B cell (primary cell): Measurements from ENCODE around the gene MAFB. TPM values are rescaled to one million over a fixed set of nuclear protein-coding genes. Genes with fewer than 3 reads are reported as not detected.

Experiments used
- ATAC-seq: fragments of 200-7000 bp; cut with Tn5 transposase; one replicate; pipeline ENCODE4 v1.10.0; 2021; ENCODE audit warnings: low read depth, mild to moderate bottlenecking, moderate number of reproducible peaks, moderate library complexity
- CTCF ChIA-PET: fragments of 350-600 bp; sonication (Branson Sonifier 250); formaldehyde crosslinking; loops from one replicate; lab custom pipeline; 2021; ENCODE audit warnings: antibody characterized with exemption, inconsistent platforms; lab: Charles Lee
- POLR2A ChIA-PET: fragments of 350-600 bp; sonication (Branson Sonifier 250); formaldehyde crosslinking; loops from one replicate; lab custom pipeline; 2021; ENCODE audit warnings: antibody characterized with exemption; lab: Charles Lee
- DNase-seq: peaks from one replicate; pipeline ENCODE4 v3.0.0; 2013
- H2AFZ ChIP-seq: 2 replicates; pipeline ENCODE4 v1.6.1; 2012; ENCODE audit warnings: mild to moderate bottlenecking, low read depth, low read length; ENCODE audit not compliant: insufficient read depth, poor library complexity, severe bottlenecking
- H3K27ac ChIP-seq, 2 donors: 1 replicate in 1 of 2; 2 replicates in 1 of 2; pipeline ENCODE4 v1.5.1; 2012 to 2013; ENCODE audit warnings: low read length in 2 of 2, mild to moderate bottlenecking in 2 of 2, moderate library complexity in 1 of 2
- H3K27me3 ChIP-seq, 4 experiments: fragments of 200-600 bp in 1 of 4; sonication (generic) in 1 of 4; replicated peaks in 1 of 4; 1 replicate in 2 of 4; 2 replicates in 2 of 4; pipeline versions ENCODE4 v1.6.1 to v1.7.0; 2013 to 2016; ENCODE audit warnings: low read length in 3 of 4, mild to moderate bottlenecking in 2 of 4, mixed read lengths in 1 of 4, moderate library complexity in 1 of 4; ENCODE audit not compliant: insufficient read depth in 4 of 4, control insufficient read depth in 3 of 4; ENCODE audit errors: control extremely low read depth in 1 of 4
- H3K36me3 ChIP-seq, 2 experiments: replicated peaks in 1 of 2; 1 replicate in 1 of 2; 2 replicates in 1 of 2; pipeline versions ENCODE4 v1.6.1 to v1.7.1; 2013; ENCODE audit warnings: low read length in 1 of 2; ENCODE audit not compliant: insufficient read depth in 2 of 2, control insufficient read depth in 1 of 2; ENCODE audit errors: control extremely low read depth in 1 of 2, extremely low read depth in 1 of 2
- H3K4me1 ChIP-seq, 2 donors: fragments of 200-600 bp in 1 of 2; sonication (generic) in 1 of 2; 1 replicate in 1 of 2; 2 replicates in 1 of 2; pipeline versions ENCODE4 v1.5.1 to v1.6.1; 2013 to 2017; ENCODE audit warnings: low read length in 2 of 2; ENCODE audit not compliant: control insufficient read depth in 2 of 2, insufficient read depth in 2 of 2
- H3K4me2 ChIP-seq: replicated peaks from 2 replicates; pipeline ENCODE3; 2012; ENCODE audit warnings: mild to moderate bottlenecking, low read depth, low read length; ENCODE audit not compliant: poor library complexity, severe bottlenecking
- H3K4me3 ChIP-seq, 5 experiments: fragments of 200-600 bp in 1 of 5; sonication (generic) in 1 of 5; 1 replicate in 3 of 5; 2 replicates in 2 of 5; pipeline versions ENCODE4 v1.5.1 to v1.7.0; 2011 to 2016; ENCODE audit warnings: low read length in 4 of 5, mild to moderate bottlenecking in 4 of 5, low read depth in 2 of 5, control low read depth in 1 of 5, moderate library complexity in 1 of 5; ENCODE audit not compliant: insufficient read depth in 1 of 5; ENCODE audit errors: control extremely low read depth in 1 of 5, extremely low read depth in 1 of 5
- H3K79me2 ChIP-seq: fragments of 200-600 bp; sonication (generic); one replicate; pipeline ENCODE4 v1.6.0; 2016; ENCODE audit warnings: low read length; ENCODE audit not compliant: control insufficient read depth, insufficient read depth
- H3K9ac ChIP-seq: fragments of 200-600 bp; sonication (generic); 2 replicates; pipeline ENCODE4 v1.6.1; 2017; ENCODE audit warnings: mild to moderate bottlenecking, low read length, moderate library complexity
- H3K9me3 ChIP-seq, 3 donors: one replicate each; pipeline versions ENCODE4 v1.6.1 to v1.7.1; 2013; ENCODE audit warnings: low read length in 2 of 3; ENCODE audit not compliant: control insufficient read depth in 2 of 3, insufficient read depth in 1 of 3; ENCODE audit errors: control extremely low read depth in 1 of 3
- H4K20me1 ChIP-seq: 2 replicates; pipeline ENCODE4 v1.6.0; 2012; ENCODE audit warnings: mild to moderate bottlenecking, low read length; ENCODE audit not compliant: insufficient read depth, control insufficient read depth, poor library complexity, severe bottlenecking
- H3K27ac Mint-ChIP-seq: one replicate; pipeline ENCODE4 v1.8.0; 2021; ENCODE audit warnings: mixed read lengths
- H3K27me3 Mint-ChIP-seq: one replicate; pipeline ENCODE4 v1.8.0; 2021; ENCODE audit warnings: mixed read lengths
- H3K4me1 Mint-ChIP-seq: one replicate; pipeline ENCODE4 v1.8.0; 2021; ENCODE audit warnings: mixed read lengths
- H3K4me3 Mint-ChIP-seq: one replicate; pipeline ENCODE4 v1.8.0; 2021; ENCODE audit warnings: mixed read lengths
- H3K9me3 Mint-ChIP-seq: one replicate; pipeline ENCODE4 v1.8.0; 2022; ENCODE audit warnings: mixed read lengths; ENCODE audit not compliant: insufficient read depth
- CTCF ChIP-seq: fragments of 200-600 bp; IDR thresholded peaks from one replicate; pipeline ENCODE4 v1.8.0; 2022; ENCODE audit warnings: antibody characterized with exemption, mild to moderate bottlenecking
- EZH2 ChIP-seq: IDR thresholded peaks from 2 replicates; pipeline ENCODE4 v1.6.1; 2012; ENCODE audit warnings: borderline replicate concordance, low read depth, mild to moderate bottlenecking, moderate library complexity, low read length; ENCODE audit not compliant: insufficient read depth, poor library complexity, severe bottlenecking
- WGBS: methylation state at CpG from one replicate; pipeline ENCODE4 v1.1.5; 2013; ENCODE audit warnings: missing lambda C conversion rate; ENCODE audit not compliant: insufficient coverage; 5-methylcytosine and 5-hydroxymethylcytosine counted together
- intact Hi-C: fragments of 100-400 bp; cut with micrococcal nuclease; formaldehyde crosslinking; loops from one replicate; pipeline ENCODE4 v1.10.0; 2022
- polyA plus RNA-seq: library from polyadenylated mRNA; depleted of rRNA; stranded (reverse); fragments of >200 nt; gene quantifications from 2 replicates; pipeline ENCODE4 v1.2.3, GENCODE V29; 2012
- total RNA-seq, 2 donors: library from RNA; stranded (reverse); fragments of 120-200 nt in 1 of 2; gene quantifications; 1 replicate in 1 of 2; 2 replicates in 1 of 2; pipeline versions ENCODE4 v1.2.3 to v1.2.4, GENCODE V29; 2013 to 2022

Gene MAFB
- total and polyA plus RNA-seq, 2 donors (not counting 1 experiment from before 2014, with no cell fraction given): 1.6 to 1.8 TPM

- H4K20me1 ChIP-seq: no peaks in the 10 kb centered on the region
- H3K27me3 ChIP-seq: no peaks in the 10 kb centered on the region
- Mint-ChIP-seq H3K9me3 (no peaks in the 10 kb centered on the region), H3K27ac (no peak overlapping the region), H3K4me3 (no peak overlapping the region), H3K27me3 (peaks cover 7% of the 10 kb centered on the region), H3K4me1 (no peaks in the 10 kb centered on the region)
- no peaks in the 10 kb centered on the region for H3K9me3 ChIP-seq
- no peaks in the 10 kb centered on the region for H3K36me3 ChIP-seq
- H3K9ac ChIP-seq: no peak overlapping the region
- no peak overlapping the region for H3K4me3 ChIP-seq
- H3K4me1 ChIP-seq: no peaks in the 10 kb centered on the region
- no peak overlapping the region for H3K4me2 ChIP-seq
- TF ChIP-seq EZH2: no peak
- TF ChIP-seq CTCF: no peak
- H3K79me2 ChIP-seq: no peaks in the 10 kb centered on the region
- no peak overlapping the region for H3K27ac ChIP-seq
- ATAC-seq: no peak
- no peak for DNase-seq
- WGBS: 87% methylated on average over 7 of the region's 9 CpGs
- intact Hi-C loops: no loop called here
- ChIA-PET POLR2A (no interaction called here), CTCF (no interaction called here)
- H2AFZ ChIP-seq: no peak overlapping the region
These were observed 25.7 kb downstream of the MAFB start for GRCh38 chr20:40663304-40663790.

- H3K4me1 ChIP-seq: no peaks in the 10 kb centered on the region
- ATAC-seq (no peak), DNase-seq (no peak)
- no peaks in the 10 kb centered on the region for H3K36me3 ChIP-seq
- no peak overlapping the region for H3K27ac ChIP-seq
- no peak overlapping the region for H3K4me3 ChIP-seq
- H3K4me2 ChIP-seq: no peak overlapping the region
- ChIA-PET POLR2A (no interaction called here), CTCF (no interaction called here)
- Mint-ChIP-seq H3K27me3 (peaks cover 12% of the 10 kb centered on the region), H3K27ac (no peak overlapping the region), H3K4me3 (no peak overlapping the region), H3K4me1 (no peaks in the 10 kb centered on the region), H3K9me3 (no peaks in the 10 kb centered on the region)
- no peak overlapping the region for H2AFZ ChIP-seq
- H3K27me3 ChIP-seq: no peaks in the 10 kb centered on the region
- H3K79me2 ChIP-seq: no peaks in the 10 kb centered on the region
- no peaks in the 10 kb centered on the region for H3K9me3 ChIP-seq
- intact Hi-C loops: no loop called here
- H4K20me1 ChIP-seq: no peaks in the 10 kb centered on the region
- no peak overlapping the region for H3K9ac ChIP-seq
- WGBS: 71% methylated on average over 3 of the region's 3 CpGs
- no peak for TF ChIP-seq EZH2
- no peak for TF ChIP-seq CTCF
These were observed 29.5 kb downstream of the MAFB start for GRCh38 chr20:40659567-40659966.
